GM18505 (cell line): Measurements from ENCODE around the gene CUL3.

Source experiments
- ATAC-seq: cut with Tn5 transposase; IDR thresholded peaks from one replicate; pipeline ENCODE4 v1.9.1; 2021; ENCODE audit not compliant: unreplicated experiment
- POLR2A ChIP-seq: IDR thresholded peaks from 4 replicates; pipeline ENCODE4 v1.6.1; 2011; ENCODE audit warnings: borderline replicate concordance; ENCODE audit not compliant: insufficient read depth, insufficient read length; ENCODE audit errors: extremely low read depth

Gene CUL3

DNA sequence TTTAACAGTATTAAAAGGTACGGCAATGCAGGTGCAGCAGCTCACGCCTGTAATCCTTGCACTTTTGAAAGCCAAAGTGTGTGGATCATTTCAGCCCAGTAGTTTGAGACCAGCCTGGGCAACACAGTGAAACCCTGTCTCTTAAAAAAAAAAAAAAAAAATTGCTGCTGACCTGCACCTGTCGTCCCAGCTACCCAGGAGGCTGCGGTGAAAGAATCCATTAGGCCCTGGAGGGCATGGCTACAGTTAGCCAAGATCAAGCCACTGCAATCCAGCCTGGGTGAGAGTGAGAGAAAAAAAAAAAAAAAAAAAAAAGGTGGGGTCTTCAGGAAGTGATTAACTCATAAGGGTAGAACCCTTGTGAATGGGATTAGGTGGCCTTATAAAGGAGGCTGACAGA, 12.8 kb downstream of the CUL3 start:
- no peak for TF ChIP-seq POLR2A
- ATAC-seq = no peak

DNA sequence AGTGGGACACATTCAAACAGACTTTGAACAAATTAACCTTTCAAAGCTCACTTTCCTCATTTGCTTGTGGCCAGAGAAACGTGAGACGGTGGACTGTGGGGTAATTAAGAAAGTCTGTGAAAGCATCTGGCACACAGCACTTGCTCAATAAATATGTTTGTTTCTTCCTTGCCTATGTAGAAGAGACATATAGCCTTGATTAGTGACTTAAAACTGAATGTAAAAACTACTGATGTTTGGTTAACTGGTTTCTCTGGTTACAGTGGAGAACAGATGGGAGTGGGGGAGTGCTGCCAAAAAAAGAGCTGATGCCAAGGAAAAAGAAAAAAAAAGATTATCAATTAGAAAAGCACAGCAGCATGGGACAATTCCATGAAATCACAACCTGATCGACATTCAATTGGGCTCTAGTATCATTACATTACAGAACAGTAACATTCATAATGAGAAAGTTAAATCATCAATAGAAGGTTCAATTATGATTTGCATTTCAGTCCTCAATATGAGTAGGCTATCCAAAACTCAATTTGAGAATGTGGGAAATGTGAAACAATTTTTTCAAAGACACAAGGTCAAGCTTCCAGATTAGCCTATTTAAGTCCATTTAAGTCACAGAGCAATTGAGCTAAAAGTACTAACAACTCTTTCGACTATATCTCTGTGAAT, 14.7 kb downstream of the CUL3 start:
- TF ChIP-seq POLR2A = no peak
- no peak for ATAC-seq

DNA sequence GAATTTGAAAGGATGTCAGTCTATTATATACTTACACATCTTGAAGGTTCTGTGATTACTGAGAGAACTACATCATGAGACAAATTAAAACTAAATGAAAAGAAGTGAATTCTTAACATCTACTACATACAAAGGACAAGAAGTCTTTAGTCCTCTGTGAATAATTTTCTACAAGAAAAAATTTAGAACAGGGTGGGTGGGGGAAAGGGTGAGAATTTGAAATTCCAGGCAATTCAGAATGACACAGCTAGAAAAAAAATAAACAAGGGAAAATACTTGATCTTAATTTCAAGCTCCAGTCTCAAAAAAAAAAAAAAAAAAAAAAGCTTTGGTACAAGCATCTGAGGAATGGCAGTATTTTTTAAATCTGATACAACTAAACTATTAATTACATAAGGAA, 15.5 kb downstream of the CUL3 start:
- ATAC-seq = no peak
- no peak for TF ChIP-seq POLR2A

DNA sequence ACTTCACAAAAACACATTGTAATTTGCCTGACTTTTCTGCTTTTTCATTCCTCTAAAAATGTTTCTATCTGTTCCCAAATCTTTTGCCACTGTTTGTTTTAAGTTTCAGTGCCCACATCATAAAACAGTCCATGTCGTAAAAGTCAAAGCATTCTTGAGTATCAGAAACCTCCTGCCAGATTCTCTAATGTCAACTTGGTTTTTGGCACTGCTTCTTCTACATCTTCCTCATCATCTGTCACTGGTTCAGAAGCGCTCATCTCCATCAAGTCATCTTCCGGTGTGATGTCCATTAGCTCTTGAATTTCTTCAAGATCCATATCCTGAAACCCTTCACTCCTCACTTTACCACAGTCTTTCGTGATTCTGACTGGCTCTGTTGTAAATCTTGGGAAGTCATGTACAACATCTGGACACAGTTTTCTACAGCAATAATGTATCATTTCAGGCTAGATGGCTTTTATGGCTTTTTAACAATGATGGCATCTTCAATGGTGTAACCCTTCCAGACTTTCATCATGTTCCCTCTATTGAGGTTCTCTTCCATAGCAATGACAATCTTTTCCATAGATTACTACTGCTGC, 19.6 kb downstream of the CUL3 start:
- no peak for ATAC-seq
- no peak for TF ChIP-seq POLR2A

- no peak for ATAC-seq
- no peak for TF ChIP-seq POLR2A
These were observed 21.6 kb downstream of the CUL3 start for GRCh38 chr2:224563537-224563936.

GRCh38 chr2:224562831-224563230, 22.3 kb downstream of the CUL3 start:
- TF ChIP-seq POLR2A = no peak
- ATAC-seq = no peak

DNA sequence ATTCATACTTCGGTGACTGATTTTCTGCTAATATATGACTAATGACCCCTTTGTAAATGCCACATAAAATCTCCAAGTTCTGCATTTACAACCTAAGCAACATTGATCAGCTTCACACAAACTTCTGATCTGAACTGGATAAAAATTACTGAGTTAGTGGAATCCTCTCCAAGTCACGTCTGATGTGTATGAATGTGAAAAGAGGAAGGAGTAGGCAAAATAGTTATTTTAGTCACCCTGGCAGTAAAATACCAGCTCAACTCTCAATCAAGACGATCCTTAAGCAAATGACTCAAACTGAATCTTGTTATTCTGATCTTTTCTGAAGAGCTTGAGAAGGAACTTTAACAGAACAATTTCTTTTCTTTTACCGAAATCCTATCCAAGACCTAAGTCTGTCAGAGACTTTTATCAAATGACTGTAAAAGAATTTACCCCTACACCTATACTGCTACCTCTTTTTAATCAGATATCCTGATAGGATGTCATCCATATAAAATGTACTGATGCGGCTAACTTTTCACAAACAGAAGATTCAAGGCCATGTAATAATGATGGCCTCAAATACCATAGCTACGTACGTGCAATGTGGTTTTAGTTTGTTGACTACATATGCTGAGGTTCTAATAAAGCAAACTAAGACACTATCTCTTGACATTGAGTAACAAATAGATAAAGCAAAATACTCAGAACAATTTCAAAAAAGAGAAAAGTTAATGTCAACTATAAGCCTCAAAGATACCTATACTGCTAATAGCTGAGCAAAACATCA, 23.7 kb downstream of the CUL3 start:
- no peak for TF ChIP-seq POLR2A
- ATAC-seq = peak; percentile 73

- TF ChIP-seq POLR2A = no peak
- ATAC-seq = no peak
These were observed 24.6 kb downstream of the CUL3 start for GRCh38 chr2:224560549-224560948.

- ATAC-seq = no peak
- TF ChIP-seq POLR2A = no peak
These were observed 27.6 kb downstream of the CUL3 start for GRCh38 chr2:224557610-224558009.

DNA sequence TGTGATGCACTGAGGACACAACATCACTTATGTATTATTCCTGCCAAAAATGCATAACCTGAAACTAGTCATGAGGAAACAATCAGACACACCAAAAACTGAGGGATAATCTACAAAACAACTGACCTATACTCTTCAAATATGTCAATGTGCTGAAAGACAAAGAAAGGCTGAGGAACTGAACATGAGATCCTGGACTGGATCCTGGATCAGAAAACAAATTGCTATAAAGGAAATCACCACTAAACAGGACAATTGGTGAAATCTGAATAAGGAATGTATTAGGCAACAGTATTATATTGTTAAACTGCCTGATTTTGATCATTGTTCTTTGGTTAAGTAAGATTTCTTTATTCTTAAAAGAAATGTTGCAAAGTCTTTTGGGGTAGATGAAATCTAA, 28.8 kb downstream of the CUL3 start:
- no peak for TF ChIP-seq POLR2A
- ATAC-seq = no peak

- no peak for ATAC-seq
- no peak for TF ChIP-seq POLR2A
These were observed 29.3 kb downstream of the CUL3 start for GRCh38 chr2:224555823-224556366.

DNA sequence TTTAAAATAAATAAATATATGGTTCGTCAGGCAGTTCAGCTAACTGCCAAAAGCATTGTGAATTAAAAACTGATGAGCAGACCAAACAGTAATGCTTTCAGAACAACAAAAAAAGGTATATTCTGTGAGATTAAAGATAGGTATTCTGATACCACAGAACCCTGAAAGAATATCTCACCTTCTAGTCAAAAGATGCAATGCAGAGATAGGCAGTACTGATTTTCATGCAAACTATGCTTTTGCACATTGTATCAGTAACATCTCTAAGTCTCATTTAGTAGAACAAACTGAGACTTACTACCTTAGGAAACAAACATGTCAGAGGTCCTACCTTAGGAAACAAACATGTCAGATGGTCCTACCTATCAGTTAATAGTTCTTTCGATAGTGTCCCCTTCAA, 32.4 kb downstream of the CUL3 start:
- ATAC-seq = no peak
- TF ChIP-seq POLR2A = no peak

DNA sequence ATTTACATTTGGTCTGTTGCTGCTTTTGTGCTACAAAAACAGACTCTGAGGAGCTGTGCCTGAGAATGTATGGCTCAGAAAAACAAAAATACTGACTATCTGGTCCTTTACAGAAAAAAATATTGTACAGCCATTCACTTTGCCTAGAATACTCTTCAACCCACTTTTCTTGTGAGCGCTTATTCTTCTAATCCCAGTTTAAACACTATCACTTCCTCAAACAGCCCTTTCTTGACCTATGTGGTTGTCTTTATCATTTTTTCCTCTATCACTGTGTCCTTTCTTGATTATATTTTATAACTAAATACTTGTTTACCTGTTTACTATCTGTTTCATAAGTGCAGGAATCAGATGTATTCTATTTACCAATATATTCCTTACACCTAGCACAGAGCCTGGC, 33.5 kb downstream of the CUL3 start:
- no peak for ATAC-seq
- TF ChIP-seq POLR2A = no peak

DNA sequence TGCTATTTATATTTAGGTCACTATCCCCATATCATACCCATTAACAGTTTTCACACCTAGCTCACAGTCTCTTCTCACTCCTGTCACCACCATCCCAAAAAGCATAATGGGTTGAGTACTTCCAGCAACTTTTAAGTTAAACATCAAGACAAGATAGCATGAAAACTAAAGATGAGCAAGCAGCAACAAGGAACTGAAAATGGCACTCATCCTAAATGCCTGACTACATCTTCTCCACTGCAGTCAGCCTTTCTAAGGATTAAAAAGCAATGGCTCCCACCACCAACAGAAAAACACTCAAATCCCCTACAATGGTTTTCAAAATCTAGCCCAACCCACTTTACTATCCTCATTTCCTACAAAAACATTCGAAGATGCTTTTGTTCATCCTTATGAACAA, 38.2 kb downstream of the CUL3 start:
- no peak for ATAC-seq
- TF ChIP-seq POLR2A = no peak
